ENCODE measurements around the gene ZNF74. TPM values are rescaled to one million over a fixed set of nuclear protein-coding genes. Genes with fewer than 3 reads are reported as not detected.

ZNF74 gene
- total RNA-seq, 1 donor from 2014 or later = 54.2 TPM

DNA sequence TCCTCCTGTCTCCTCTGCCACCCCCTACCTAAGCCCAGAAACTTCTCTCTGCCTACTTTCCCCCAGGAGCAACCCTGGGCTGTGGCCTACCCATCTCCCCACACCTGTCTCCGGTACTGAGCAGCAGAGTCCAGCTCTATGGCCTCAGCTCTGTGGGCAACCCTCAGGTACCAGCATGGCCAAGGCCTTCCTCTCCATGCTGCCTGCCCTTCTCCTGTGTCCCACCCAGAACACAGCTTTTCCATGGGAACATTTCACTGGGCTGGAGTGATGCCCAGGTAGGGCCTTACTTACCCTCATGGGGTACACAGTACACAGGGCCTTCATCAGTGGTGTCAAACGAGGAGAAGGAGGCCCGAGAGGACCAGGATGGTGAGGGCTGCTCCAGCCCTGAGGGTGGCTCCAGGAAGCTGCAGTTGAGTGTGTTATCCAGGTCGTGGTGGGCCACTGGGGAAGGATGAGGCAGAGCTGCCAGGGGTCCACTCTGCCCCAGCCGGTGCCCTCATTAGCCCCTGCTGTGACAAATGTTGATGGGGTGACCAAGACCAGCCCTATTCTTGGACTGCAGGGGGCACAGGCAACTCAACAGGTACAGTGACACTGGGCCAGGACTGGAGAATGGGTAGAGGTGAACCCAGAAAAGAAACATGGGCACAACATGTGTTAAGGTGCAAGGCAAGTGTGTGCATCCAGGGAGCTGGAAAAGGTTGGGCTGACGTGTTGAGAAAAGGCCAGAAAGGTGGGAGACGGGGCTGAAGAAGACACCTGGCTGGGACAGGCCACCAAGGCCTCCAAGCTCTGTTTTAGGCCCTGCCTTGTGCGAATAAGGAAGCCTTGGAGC is 33.4 kb downstream of the ZNF74 start:
- DNase-seq (ENCODE audit: low read depth, low spot score) = no peak
- TF ChIP-seq, protein P1, sequence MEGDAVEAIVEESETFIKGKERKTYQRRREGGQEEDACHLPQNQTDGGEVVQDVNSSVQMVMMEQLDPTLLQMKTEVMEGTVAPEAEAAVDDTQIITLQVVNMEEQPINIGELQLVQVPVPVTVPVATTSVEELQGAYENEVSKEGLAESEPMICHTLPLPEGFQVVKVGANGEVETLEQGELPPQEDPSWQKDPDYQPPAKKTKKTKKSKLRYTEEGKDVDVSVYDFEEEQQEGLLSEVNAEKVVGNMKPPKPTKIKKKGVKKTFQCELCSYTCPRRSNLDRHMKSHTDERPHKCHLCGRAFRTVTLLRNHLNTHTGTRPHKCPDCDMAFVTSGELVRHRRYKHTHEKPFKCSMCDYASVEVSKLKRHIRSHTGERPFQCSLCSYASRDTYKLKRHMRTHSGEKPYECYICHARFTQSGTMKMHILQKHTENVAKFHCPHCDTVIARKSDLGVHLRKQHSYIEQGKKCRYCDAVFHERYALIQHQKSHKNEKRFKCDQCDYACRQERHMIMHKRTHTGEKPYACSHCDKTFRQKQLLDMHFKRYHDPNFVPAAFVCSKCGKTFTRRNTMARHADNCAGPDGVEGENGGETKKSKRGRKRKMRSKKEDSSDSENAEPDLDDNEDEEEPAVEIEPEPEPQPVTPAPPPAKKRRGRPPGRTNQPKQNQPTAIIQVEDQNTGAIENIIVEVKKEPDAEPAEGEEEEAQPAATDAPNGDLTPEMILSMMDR (conservative IDR thresholded peaks at IDR 0.05) = no peak
- Mint-ChIP-seq H3K27ac (ENCODE audit: unreplicated experiment) (no peak overlapping the region), H3K36me3 (ENCODE audit: low read depth) (peaks cover 10% of the 10 kb centered on the region), H3K27me3 (ENCODE audit: low read depth) (peaks cover 23% of the 10 kb centered on the region), H3K9me3 (no peaks in the 10 kb centered on the region), H3K4me1 (peaks cover 12% of the 10 kb centered on the region), H3K4me3 (peak overlapping the region; percentile 39)

DNA sequence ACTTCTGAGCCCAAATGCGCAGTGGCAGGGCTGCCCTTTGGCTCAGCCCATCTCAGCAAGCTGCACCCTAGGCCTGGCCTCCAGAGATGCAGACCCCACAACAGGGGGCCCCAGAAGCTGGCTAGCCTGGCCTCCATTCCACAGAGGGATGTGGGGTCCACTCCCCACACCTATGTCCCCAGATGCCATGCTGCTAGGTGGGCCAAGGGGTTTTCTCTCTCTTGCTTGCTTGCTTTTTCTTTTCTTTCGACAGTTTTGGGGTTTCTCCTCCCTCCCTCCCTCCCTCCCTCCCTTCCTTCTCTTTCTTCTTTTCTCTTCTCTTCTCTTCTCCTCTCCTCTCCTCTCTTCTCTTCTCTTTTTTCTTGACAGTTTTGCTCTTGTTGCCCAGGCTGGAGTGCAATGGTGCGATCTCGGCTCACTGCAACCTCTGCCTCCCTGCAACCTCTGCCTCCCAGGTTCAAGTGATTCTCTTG is 34.0 kb downstream of the ZNF74 start:
- no peak for DNase-seq (ENCODE audit: low read depth, low spot score)
- H3K4me1 Mint-ChIP-seq = peaks cover 13% of the 10 kb centered on the region
- H3K27me3 Mint-ChIP-seq (ENCODE audit: low read depth) = peaks cover 29% of the 10 kb centered on the region
- peaks cover 10% of the 10 kb centered on the region for H3K36me3 Mint-ChIP-seq (ENCODE audit: low read depth)
- no peak overlapping the region for H3K4me3 Mint-ChIP-seq
- H3K9me3 Mint-ChIP-seq = no peaks in the 10 kb centered on the region
- H3K27ac Mint-ChIP-seq (ENCODE audit: unreplicated experiment) = no peak overlapping the region
- TF ChIP-seq, protein P1 (conservative IDR thresholded peaks at IDR 0.05) = no peak

DNA sequence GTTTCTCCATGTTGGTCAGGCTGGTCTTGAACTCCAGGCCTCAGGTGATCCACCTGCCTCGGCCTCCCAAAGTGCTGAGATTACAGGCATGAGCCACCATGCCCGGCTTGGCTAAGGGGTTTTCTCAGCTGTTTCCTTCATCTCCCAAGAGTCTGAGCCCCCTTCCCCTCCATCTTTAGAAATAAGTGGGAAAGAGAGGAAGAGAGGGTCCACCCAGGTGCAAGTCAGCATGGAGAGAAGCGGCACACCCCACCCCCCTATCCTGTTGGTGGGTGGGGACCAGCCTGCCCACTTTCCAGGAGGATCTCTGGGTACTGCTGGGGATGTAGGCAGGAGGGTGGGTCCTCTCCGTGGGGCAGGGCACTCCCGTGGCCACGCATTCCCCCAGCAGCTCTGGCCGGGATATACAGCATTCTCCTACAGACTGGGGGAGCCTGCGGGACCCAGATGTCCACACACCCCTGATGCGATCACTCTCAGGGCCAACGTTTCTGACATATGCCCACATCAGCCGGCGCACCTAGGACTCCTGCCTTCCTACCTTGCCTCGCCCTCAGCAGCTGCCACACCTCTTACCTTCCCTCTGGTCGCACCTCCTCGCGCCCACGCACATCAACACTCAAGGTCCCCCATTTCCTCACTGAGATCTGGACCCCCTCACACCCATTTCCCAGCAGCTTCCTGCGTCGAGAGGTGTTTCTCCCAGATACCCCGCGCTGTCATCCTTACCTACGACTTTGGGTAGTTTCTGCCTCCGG is 34.7 kb downstream of the ZNF74 start:
- no peak overlapping the region for H3K4me3 Mint-ChIP-seq

DNA sequence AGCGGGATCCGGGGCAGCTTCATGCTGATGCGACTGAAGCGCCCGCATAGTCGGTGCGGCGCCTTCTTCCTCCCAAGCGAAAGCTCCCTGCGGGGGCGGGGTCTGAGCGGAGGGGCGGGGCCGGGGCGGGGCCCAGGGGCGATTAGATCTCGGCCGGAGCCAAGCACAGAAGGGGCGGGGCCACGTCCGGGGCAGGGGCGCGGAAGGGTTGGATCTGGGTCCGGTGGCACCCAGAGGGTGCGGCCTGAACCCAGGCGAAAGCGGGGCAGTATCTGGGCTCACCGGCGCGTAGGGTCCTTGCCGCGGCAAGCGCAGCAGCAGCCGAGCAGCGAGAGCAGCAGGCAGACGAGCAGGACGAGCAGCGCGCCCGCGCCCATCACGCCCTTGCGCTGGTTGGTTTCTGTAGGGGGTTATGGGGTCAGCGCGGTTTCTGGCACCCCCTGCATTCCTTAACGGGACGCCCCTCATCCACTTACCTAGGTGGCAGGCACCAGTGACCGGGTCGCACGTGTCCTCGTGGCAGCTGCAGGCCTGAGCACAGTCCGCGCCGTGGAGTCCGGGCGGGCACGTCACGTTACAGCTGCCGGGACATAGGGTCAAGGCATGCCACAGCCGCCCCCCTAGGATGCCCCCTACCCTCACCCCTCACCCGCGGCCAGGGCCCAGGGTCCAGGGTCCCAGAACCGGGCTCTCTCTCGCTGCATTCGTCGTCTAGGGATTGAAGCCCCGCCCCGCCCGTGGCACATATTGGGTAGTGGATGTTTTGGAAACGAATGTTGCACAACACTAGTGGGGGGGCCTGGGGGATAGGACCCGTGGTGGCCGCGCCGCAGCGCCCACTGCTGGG is 35.5 kb downstream of the ZNF74 start:
- peaks cover 6% of the 10 kb centered on the region for H3K4me1 Mint-ChIP-seq
- peaks cover 10% of the 10 kb centered on the region for H3K36me3 Mint-ChIP-seq (ENCODE audit: low read depth)
- TF ChIP-seq, protein P1 (conservative IDR thresholded peaks at IDR 0.05) = no peak
- no peak for DNase-seq (ENCODE audit: low read depth, low spot score)
- no peaks in the 10 kb centered on the region for H3K9me3 Mint-ChIP-seq
- H3K27ac Mint-ChIP-seq (ENCODE audit: unreplicated experiment) = no peak overlapping the region
- no peak overlapping the region for H3K4me3 Mint-ChIP-seq
- H3K27me3 Mint-ChIP-seq (ENCODE audit: low read depth) = peaks cover 38% of the 10 kb centered on the region

More for the DNA sequence above, 34.7 kb downstream of the ZNF74 start:
- TF ChIP-seq, protein P1 (conservative IDR thresholded peaks at IDR 0.05) = no peak
- no peak for DNase-seq (ENCODE audit: low read depth, low spot score)
- peaks cover 10% of the 10 kb centered on the region for H3K36me3 Mint-ChIP-seq (ENCODE audit: low read depth)
- peaks cover 32% of the 10 kb centered on the region for H3K27me3 Mint-ChIP-seq (ENCODE audit: low read depth)
- no peaks in the 10 kb centered on the region for H3K9me3 Mint-ChIP-seq
- no peak overlapping the region for H3K27ac Mint-ChIP-seq (ENCODE audit: unreplicated experiment)
- peaks cover 11% of the 10 kb centered on the region for H3K4me1 Mint-ChIP-seq

DNA sequence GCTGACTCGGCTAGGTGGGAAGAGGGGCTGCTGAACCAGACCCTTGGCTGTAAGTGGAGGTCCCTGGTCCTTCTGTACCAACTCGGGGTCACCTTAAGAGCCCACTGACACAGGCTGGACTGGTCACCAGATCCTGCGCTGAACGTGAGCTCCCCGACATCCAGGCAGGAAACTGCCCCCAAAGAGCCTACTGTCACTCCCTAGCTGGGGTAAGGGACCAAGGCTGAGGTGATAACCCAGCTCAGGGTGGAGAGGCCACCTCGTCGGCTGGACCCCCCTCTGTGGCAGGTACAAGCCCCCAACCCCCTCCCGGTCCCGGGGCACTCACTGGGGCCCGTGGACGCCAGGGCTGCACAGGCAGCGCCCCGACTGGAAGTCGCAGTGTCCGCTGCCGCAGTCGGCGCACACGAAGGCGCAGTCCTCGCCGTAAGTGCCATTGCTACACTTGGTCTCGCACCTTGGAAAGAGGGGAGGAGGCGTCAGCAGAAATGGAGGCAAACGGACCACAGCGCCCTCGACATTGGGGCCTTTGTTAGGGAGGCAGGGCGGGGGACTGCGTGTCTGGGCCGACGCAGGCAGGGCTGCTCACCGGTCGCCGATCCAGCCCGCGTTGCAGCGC is 36.3 kb downstream of the ZNF74 start:
- Mint-ChIP-seq H3K27me3 (ENCODE audit: low read depth) (peaks cover 45% of the 10 kb centered on the region), H3K4me3 (no peak overlapping the region), H3K36me3 (ENCODE audit: low read depth) (peaks cover 10% of the 10 kb centered on the region), H3K9me3 (no peaks in the 10 kb centered on the region), H3K4me1 (peaks cover 13% of the 10 kb centered on the region), H3K27ac (ENCODE audit: unreplicated experiment) (no peak overlapping the region)
- TF ChIP-seq, protein P1 (conservative IDR thresholded peaks at IDR 0.05) = no peak
- no peak for DNase-seq (ENCODE audit: low read depth, low spot score)
